ENCODE measurements around the gene UST.

- no peak for TF ChIP-seq EZH2 (IDR thresholded peaks at IDR 0.05)
- TF ChIP-seq CTCF (IDR thresholded peaks at IDR 0.05), result no peak
Observed at GRCh38 chr6:148816117-148816516, 69.3 kb downstream of the UST start.
